HuH-7.5 (cell line): Measurements from ENCODE around the gene SLC12A6.
"Not testable (repeated sequence)": the region's sequence is repeated elsewhere in the genome, so short reads cannot be mapped to it uniquely, and the experiment has no call there.

ENCODE experiments used
- DNase-seq: peaks from one replicate; pipeline ENCODE4 v3.0.0; 2011; ENCODE audit warnings: low spot score

The SLC12A6 gene

DNA sequence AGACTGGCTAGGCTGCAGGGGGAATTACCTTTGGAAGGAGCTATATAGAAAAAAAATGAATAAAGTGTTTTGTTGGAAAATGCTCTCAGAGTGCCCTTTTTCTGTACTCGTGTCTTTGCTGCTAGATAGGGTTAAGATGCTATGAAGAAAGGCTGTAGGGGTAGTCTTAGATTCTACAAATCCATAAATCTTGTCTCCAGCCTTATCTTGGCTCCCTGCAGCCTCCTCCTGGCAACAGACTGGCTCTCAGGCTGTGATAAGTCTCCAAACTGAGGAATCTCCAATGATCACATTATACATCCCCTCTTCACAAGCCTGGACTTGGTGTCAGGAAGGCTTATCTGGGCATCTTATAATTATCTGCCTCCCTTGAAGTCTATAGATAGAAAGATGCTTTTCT lies 20.1 kb upstream of the SLC12A6 start:
- DNase-seq: no peak

DNA sequence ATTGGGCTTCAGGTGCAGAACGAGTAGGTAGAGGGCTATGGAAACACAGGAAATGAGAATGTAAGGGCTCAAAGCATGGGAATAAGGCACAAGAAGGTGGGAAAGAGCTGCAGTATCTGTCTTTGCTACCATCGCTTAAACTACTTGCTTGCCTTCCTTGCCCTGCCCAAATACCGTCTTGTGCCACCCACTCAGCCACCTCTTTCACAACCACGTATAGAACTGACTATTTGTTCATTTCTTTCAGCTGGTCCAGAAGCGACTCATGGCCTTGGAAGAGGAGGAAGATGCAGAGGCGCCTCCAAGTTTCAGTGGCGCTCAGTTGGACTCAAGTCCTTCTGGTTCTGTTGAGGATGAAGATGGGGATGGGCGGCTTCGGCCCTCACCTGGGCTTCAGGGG lies 17.7 kb upstream of the SLC12A6 start:
- no peak for DNase-seq

- no peak for DNase-seq
Measured at GRCh38 chr15:34354286-34354685, 16.7 kb upstream of the SLC12A6 start.

- no peak for DNase-seq
Measured at GRCh38 chr15:34353627-34354026, 16.0 kb upstream of the SLC12A6 start.

GRCh38 chr15:34352996-34353395 lies 15.4 kb upstream of the SLC12A6 start:
- not testable (repeated sequence) for DNase-seq

- DNase-seq: no peak
Measured at GRCh38 chr15:34349769-34350168, 12.2 kb upstream of the SLC12A6 start.

DNA sequence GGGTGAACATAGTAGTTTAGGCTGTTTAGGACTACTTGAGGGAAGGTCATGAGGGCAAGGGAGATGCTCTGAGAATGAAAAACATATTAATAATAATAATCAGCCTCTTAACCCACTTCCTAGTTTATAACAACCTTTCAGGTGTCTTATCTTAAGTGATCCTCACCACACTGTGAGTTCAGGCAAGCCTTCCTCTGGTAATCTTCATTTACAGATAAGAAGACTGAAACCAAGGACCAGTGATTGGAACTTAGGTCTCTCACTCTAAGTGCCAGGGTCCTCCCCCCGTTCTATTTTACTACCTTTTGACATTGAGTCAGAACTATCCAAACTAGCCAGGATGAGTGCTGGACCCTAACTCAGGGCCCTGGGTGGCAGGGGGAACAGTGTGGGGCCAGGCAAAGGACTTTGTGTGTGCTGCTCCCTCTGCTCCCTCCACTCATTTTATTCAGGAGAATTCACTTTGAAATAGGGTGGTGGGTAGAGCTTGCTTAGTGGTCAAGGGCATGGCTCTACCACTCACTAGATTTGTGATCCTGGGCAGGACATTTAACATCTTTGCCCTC lies 11.2 kb upstream of the SLC12A6 start:
- no peak for DNase-seq

DNA sequence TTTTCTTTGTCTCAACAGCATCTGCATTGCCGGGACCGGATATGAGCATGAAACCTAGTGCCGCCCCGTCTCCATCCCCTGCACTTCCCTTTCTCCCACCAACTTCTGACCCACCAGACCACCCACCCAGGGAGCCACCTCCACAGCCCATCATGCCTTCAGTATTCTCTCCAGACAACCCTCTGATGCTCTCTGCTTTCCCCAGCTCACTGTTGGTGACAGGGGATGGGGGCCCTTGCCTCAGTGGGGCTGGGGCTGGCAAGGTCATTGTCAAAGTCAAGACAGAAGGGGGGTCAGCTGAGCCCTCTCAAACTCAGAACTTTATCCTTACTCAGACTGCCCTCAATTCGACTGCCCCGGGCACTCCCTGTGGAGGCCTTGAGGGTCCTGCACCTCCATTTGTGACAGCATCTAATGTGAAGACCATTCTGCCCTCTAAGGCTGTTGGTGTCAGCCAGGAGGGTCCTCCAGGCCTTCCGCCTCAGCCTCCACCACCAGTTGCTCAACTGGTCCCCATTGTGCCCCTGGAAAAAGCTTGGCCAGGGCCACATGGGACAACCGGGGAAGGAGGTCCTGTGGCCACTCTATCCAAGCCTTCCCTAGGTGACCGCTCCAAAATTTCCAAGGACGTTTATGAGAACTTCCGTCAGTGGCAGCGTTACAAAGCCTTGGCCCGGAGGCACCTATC lies 10.5 kb upstream of the SLC12A6 start:
- no peak for DNase-seq

- peak; percentile 59 for DNase-seq
Measured at GRCh38 chr15:34342737-34343575, 5.4 kb upstream of the SLC12A6 start, which contains the start of the genes NOP10 and NUTM1. Gene NOP10, minus strand, starts transcription at chr15:34343136. Its CDS starts 63 bp downstream, at chr15:34343073. Gene NUTM1, plus strand, starts transcription at chr15:34343315. Its CDS starts 382 bp downstream, at chr15:34343697.

- not testable (repeated sequence) for DNase-seq
Measured at GRCh38 chr15:34342213-34342736, 4.7 kb upstream of the SLC12A6 start.

GRCh38 chr15:34341381-34342212 lies 4.0 kb upstream of the SLC12A6 start:
- no peak for DNase-seq

DNA sequence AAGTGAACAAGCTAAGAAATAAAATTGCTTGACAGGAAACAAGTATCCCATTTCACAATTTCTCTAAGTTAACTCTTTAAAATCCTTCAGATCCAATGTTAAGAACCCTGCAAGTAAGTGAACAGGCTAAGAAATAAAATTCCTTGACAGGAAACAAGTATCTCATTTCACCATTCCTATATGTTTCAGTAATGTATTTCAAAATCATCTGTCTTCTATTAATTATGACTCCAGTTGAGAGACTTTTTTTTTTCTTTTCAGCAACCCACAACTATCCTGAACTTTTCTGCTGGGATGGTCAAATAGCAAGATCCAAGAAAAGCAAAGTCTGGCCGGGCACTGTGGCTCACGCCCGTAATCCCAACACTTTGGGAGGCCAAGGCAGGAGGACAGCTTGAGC lies 2.4 kb upstream of the SLC12A6 start:
- DNase-seq: no peak

DNA sequence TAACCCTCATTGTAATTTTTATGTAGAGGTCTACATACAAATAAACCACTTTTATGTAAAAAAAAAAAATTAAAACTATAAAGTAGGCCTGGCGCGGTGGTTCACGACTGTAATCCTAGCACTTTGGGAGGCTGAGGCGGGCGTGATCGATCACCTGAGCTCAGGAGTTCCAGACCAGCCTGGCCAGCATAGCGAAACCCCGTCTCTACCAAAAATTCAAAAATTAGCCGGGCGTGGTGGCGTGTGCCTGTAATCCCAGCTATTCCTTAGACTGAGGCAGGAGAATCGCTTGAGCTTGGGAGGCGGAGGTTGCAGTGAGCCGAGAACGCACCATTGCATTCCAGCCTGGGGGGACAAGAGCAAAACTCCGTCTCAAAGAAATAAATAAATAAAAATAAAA lies 766 bp upstream of the SLC12A6 start:
- DNase-seq: no peak

GRCh38 chr15:34336991-34337556 lies 507 bp downstream of the SLC12A6 start:
- DNase-seq: no peak

- no peak for DNase-seq
Measured at GRCh38 chr15:34336231-34336990, 1.2 kb downstream of the SLC12A6 start.

- no peak for DNase-seq
Measured at GRCh38 chr15:34335176-34336032, 2.2 kb downstream of the SLC12A6 start.

DNA sequence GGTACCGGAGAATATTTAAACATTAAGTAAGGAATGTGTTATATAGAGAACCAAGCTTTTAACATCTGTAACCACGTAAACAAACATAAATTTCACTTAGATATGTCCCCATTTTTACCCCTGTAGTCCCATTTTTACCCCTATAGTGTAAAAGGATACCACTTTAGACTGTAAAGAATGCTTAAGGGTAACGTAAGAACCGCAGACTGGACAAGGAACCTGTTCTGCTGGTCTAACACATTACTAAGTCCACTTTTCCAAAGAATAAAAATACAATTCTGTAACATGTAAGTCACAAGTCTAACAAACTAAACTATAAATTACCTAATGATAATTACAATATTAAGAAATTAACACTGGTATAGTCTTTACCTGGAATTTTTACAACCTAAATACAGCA lies 2.9 kb downstream of the SLC12A6 start:
- no peak for DNase-seq

DNA sequence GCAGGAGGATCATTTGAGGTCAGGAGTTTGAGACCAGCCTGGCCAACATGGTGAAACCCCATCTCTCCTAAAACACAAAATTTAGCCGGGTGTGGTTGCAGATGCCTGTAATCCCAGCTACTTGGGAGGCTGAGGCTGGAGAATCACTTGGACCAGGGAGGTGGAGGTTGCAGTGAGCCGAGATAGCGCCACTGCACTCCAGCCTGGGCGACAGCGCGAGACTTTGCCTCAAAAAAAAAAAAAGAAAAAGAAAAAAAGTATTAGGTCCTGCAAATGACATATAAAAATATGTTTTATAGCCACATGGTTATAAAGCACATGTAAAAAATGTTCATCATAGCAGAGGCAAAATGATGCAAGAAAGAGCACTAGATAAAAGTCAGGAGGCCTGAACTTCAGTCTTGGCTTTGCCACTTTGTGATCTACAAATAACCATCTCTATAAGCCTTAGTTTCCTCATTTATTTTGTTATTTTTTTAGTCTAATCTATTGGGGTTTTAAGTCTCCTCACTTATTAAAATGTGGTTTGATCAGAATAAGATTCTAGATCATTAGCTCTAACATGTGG lies 4.9 kb downstream of the SLC12A6 start:
- no peak for DNase-seq

DNA sequence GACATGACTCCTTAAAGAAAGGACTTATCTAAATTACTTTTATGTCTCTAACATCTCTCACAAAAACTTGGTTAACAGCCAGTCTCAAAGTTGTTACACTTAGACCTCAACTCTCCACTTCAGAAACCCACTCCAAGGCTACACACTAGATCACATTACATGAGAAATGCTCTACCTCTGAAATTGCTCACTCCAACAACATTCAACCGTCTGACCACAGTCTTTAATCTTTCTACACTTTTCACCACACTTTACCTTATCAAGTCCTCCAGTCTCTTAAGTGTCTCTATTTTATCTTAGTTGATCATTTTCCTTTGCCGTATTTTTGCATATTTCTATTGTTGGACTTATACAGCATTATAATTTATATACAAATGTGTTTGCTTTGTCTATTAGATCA lies 5.8 kb downstream of the SLC12A6 start:
- no peak for DNase-seq
